Hematopoietic multipotent progenitor cell treated with erythropoietin and hydrocortisone succinate and interleukin-3 and kit ligand, for 8 days (in vitro differentiated cells): ENCODE data around the gene RAB5B.
A peak's percentile ranks its signal among the peaks of the same experiment; 100 is the strongest.

ENCODE experiments used
- DNase-seq: peaks from one replicate; pipeline ENCODE4 v3.0.0-alpha.2; 2015

The RAB5B gene, protein sequence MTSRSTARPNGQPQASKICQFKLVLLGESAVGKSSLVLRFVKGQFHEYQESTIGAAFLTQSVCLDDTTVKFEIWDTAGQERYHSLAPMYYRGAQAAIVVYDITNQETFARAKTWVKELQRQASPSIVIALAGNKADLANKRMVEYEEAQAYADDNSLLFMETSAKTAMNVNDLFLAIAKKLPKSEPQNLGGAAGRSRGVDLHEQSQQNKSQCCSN

DNA sequence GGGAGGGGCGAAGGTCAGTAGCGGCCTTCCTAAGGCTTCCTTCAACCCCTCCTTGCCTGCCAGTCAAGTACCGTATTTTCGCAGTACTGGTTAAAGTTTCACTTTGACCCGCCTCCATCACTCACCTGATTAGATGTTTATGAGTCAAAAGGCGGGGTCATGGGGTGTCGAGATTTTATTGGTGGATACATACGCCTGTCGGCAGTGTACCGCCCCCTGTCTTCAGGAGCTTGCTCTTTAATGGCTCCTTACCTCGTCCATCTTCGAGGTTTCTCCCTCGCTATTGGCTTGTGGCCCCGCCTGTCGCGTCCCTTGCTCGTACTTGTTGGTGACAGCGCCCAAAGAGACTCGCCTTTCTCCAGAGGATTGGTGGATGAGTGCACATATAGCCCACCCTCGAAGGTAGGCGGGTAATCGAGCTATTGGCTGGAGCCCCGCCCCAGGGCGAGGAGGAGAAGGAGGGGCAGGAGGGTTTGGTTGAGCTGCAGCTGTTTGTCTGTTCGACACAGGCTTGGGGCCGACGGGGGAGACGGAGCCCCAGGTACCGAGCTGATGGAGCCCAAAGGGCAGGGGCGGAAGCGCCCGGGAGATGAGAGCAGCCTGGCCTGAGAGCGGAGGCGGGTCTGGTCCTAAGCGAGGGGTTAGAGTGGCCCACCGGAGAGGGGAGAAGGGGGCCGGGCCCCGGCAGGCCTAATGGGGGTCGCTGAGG, at the start of gene RAB5B:
TSS of gene RAB5B (plus strand) at position 480 of the 709 bp plus-strand sequence. CDS start 12,883 bp downstream, outside the sequence.
- DNase-seq: peak; percentile 100

DNA sequence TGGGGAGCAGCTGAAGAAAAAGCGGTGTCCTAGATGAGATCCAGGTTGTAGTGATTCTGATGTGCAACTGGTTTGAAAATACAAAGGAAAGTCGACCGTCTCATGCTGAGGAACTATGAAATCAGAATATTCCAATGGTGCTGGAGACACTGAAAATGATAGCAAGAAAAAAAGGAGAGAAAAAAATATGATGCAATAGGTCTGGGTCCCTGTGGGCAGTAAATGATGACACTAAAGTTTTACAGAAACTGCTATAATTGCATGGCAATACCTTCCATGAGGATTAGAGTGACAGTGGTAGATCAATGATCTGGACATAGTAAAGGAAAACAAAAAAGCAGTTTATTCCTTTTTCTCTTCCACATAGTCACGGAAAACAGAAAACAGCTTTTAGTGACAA, 48.5 kb upstream of the RAB5B start:
- no peak for DNase-seq

DNA sequence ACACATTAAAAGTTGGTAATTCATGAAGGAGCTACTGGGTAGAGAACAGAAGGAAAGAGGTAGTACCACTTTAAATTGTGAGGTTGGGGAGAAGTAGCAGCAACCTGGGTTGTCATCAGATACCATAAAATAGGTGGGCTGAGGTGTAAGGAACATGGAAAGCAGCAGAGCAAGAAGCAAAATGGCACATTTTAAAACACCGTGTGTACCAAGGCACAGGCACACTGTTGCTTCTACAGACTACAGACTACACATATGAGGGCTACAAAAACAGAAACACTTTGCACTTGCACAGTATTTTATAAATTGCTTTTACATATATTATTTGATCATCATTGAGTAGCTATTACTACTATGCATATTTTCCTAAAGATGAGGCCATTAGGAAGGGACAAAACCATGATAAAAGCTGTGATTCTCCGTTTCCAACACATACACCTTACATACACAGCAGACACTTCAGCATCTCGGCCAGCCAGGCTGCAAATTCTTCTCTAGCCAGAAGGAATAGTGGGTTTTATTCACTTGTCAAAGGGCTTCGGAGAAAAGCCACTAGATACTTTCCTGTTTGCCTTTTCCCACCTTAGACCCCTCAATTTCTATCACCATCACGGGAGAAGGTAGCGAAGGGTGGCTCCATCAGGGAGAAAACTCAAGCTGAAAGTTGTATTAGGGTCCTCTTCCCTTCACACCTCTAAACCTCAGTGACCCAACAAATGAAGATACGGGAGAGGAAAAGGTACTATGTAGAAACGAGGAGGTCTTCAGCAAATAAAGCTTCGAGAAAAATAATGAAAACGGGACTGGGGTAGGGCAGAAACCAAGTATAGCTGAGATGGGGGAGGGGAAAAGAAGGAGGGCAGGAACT, 47.8 kb upstream of the RAB5B start:
- no peak for DNase-seq

DNA sequence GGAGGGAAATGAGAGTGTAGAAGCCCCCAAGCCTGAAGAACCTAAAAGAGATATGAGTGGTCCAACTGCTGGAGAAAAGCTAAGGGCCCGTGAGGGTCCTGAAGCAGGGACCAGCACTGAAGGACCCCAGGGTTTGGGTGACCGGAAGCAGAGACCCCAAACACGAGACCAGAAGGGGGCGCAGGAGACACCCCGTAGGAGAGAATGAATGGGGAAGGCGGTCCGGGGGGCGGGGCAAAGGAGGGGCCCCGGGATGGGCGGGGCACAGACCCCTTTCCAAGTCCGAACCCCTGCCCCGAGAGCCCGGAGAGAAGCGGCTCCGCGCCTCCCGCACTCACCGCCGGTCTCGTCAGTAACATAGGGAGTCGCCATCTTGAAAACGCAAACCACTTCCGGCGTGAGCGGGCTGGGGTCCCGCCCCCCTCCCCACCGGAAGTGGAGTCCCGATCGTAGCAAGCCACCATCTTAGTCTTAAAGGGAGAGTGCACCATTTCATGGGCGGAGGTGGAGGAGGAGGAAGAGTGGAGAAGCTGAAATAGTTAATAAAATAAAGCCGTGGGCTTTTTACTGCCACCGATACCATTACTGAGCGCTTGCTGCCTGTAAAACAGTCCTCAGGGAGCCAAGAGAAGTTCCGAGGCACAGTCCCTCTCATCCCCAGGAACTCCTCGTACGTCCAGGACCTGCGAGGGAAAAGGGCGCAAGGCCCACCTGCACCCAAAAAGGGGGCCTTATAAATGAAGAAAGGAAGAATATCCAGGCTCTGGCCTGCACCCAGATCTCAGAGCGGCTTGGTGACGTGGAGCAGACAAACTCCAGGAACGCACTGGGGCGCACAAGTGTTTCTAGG, 46.9 kb upstream of the RAB5B start:
- DNase-seq: peak; percentile 95

DNA sequence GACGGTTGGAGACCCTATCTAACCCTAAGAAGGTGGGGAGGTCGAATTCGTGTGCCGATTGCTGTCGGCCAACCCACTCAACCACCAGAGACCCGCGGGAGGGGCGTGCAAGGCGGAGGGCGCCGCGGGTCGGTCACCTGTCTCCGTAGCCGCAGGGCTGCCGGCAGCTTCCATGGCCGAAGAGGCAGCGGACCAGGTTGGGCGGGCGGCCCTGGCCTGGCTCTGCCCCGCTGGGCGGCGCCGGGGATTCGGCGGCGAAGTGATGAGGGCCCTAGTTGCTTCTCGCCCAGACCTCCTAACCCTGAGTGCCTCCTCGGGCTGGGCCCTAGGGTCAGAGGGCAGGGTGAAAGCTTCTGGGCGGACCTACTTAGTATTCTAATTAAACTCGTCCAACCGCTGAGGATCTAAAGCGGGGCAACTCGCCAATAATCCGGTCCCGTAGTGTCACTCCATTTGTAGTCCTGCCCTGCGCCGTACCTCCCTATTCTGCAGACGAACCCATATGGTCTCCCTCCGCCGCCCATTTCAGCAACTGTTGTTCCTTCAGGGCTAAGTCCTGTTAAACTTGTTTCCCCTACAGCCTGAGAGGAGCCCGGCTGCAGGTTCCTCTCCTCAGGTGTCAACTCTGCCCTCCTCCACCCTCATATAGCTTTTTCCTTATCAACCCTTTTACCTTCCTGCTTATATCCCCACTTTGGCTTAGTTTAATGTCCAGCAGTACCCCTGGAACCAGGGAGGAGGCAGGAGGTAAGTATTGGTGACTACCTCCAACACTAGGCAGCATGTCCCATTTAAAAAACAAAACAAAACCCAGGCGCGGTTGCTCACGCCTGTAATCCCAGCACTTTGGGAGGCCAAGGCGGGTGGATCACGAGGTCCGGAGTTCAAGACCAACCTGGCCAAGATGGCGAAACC, 46.0 kb upstream of the RAB5B start, which contains the start of gene PYM1:
TSS of gene PYM1 (minus strand) at position 307 of the 915 bp plus-strand sequence. CDS start at position 174, 133 bp downstream.
- peak; percentile 98 for DNase-seq

DNA sequence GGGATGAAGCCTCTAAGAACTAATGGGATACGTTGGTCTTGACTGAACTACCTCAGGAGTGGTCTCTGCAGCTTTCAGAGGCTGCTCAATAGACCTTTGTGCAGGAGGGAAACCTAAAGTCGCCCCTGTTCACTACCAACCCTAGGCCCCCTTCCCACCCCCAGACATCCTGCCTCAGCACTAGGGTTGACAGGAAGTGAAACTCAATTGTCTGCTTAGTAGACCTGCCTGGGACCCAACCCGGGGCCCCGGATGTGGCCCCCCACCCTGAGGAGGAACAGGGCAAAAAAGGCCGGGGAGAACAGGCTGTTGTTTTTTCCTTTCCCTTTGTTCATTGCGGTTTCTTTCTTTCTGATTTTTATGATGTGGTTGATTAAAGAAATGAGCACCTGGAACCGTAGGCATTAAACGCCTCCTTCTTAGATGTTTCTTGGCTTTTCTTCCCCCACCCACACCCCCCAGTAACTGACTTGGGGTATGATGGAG, 44.5 kb upstream of the RAB5B start:
- no peak for DNase-seq

DNA sequence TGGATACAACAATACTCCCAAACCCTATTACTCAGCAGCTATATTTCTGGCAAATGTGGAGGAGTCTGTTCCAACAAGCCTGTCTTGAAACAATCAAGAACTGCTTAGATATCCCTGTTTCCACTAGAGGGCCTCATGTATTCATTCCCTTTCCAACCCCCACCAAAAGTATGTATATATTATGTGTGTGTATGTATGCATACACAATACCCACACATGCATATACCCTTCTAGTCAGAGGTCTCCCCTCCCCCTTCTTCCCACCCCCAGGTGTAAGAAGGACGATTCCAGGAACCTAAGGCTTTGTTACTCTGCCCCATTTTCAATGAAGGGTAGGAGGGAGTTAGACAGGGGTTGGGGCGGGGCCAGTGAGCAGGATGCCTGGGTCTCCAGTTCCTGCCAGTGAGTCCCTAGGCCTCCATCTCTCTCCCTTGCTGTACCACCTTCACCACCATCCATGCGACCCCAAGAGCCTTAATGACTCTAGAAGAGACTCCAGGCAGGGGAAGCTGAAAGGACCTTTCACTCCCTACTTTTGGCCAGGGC, 43.0 kb upstream of the RAB5B start, which contains the start of gene DGKA:
TSS of gene DGKA (plus strand) at position 392 of the 546 bp plus-strand sequence. CDS start 5,342 bp downstream, outside the sequence.
- peak; percentile 87 for DNase-seq

DNA sequence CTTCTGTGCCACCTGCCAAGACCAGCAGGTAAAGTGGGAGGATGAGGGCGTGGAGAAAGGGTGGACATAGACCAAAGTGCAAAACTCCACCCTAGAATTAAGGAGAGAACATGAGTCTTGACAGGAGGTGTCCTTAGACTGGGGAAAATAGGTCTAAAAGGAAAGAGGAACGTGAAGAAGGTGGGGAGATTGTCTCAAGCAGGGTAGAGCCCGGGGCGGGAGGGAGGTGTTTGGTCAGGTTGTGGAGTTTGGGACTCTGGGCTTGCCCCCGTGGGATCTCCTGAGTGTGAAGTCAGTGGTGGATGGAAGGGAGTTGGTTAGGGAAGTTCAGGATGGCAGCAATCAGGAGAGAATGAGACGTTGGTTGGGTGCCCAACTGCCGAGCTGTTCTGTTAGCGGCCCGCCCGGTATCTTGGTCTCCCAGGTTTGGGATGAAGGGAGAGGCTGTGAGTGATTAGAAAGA, 42.5 kb upstream of the RAB5B start:
- DNase-seq: peak; percentile 65

DNA sequence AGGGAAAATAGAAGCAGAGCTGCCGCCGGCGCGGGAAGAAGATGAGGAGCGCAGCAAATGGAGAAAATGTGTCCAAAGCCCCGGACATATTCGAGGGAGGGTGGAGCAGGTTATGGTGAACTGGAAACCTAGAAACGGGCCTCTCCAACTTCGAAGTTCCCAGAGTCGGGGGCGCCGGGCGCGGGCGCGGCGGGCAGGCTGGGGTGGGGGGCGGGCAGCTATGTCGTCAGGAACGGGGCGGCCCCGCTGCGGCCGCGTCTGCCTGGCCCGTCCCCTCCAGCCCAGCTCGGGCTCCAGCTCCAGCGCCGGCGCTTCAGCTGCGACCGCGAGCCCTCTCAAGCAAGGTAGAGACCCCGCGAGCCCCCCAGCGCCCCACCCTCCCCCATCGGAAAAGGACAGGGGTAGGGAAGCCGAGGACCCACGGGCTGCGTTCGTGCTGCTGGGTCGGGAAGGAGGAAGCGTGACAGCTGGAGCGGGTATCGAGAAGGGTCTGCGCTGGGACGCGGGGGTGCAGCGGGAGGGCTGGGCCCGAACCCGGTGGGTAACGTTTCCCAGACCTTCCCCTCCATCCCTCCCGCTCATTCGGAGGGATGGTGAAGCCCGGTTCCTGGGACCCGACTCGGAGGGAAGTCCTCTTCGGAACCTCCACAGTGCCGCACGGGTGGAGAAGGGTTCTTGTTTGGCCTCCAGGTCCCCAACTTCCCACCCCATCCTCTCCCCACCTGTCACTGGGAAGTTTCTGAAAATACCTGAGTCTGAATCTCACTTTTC, 41.9 kb upstream of the RAB5B start:
- DNase-seq: no peak

DNA sequence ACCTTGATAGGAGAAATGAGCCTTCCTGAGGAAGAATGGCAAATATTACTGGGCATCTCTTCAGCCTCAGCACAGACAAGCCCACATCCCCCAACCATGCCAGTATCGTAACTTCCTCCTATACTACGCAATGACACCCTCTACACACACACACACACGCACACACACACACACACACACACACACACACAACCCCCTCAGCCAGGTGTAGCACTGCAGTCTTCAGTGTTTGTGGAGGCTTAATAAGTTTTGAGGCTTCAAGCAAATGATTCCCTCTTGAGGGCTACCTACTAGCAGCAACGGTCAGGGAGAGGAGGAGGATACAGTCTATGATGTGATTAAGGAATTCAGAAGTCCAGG, 41.3 kb upstream of the RAB5B start:
- peak; percentile 19 for DNase-seq

DNA sequence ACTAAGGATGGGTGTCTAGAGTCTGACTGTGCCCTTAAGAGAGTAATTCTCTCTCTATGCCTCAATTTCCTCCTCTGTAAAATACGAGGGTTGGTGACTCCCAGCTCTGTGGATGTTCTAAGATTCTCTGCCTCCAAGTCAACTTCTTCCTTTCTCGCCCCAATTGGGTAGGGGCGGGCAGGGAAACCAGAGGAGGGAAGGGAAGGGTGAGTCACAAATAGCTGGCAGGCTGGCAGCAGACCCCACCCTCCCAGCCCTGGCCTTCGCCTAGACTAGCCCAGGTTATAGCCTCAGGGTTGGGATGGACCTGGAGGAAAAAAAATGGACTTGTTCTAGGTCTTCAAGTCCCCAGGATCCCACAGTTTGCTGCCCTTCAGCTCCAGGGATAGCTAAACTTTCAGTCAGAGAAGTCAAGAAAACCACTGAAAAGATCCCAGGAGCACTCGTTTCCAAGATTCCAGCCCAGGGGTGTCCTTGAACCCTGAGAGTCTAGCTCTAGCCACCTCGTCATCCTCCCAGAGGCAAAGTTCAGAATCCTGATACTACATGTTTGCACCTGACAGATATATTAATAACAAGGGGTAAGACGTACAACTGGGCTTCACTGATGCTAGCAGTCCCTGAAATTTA, 40.6 kb upstream of the RAB5B start:
- DNase-seq: peak; percentile 53

DNA sequence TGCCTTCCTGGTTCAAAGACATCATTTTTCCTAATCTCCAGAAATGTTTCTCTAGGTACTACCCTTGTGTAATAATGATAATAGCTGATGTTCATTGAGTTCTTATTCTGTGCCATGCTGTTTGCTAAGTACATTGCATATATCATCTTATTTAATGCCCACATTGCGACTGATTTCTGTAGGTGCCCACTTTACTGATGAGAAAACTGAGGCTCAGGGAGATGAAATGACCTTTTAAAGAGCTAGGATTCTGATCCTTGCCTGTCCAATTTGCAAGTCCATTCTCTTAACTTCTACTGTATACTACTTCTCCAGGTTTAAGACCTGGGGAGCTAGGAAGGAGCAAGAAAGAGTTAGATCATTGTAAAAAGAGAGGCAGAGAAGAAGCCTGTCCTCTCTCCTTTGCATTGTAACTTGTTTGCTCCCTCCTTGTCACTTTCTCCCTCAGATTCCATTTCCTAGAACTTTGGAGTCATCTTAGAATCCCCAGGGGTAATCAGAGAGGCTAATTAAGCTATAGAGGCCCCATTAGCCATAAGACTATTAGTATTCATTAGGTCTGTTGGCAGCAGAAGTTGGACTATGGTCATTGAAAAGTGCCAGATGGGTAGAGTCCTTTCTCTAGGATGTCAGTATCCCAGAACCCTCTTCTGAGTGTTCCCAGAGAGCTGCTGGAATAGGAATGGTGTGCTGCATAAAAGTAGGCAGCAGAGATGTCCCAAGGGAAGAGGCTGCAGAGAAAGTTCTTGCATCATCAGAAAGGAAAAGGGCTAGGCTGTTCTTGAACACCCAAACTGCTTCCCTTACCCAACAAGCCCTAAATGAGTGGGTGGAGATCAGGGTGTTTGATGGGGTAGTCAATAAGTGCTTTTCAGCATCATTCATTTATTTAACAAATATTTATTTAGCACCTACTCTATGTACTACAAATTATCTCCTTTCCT, 39.8 kb upstream of the RAB5B start:
- no peak for DNase-seq

DNA sequence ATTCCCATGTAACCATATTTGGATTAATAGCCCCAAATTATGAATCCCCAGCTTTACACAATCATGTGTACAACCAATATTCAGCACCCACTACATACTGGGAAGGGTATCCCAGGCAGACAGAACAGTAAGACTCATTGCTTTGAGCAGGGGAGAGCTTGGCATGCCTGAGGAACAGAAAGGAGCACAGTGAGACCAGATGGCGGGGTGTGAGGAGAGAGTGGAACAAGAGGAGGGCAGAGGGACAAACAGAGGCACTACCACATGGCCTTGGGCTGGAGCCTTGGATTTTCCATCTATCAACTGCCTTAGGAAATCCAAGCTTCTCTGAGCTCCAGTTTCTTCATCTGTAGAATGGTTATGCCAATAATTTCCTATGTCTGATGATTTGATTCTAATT, 39.1 kb upstream of the RAB5B start:
- no peak for DNase-seq

DNA sequence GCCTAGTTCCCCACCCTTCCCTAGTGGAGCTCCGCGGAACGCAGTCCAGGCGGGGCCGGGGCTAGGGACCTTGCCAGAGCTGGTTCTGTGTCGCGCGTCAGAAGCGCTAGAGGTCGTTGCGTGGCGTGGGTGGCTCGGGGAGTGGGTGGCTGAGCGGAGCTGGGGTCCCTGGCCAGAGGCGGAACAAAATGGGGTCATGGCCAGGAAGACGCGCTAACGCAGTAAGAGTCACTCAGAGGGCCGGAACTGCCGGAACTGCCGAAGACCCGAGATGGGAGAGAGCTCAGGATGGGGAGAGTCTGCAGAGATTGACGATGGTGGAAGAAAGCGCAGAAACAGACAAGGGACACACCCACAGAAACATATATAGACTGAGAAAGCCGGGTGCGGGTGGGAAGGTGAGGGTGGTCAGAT, 38.1 kb upstream of the RAB5B start:
- no peak for DNase-seq

DNA sequence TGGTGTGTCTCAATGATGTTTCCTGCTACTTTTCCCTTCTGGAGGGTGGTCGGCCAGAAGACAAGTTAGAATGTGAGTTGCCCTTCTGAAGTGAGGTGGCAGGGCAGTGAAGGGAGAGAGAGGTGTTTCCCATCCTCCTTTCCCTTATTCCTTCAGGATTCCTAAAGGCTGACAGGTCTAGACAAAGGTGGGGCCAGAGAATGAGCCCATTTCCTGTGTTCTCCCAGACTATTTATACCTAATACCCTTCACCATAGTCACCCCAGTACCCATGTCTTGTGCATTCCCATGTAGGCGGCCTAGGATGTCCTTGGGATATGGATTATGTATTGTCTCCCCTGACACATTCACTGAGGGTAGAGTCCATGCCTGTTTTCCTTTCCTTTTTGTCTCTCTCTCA, 35.9 kb upstream of the RAB5B start:
- DNase-seq: no peak

DNA sequence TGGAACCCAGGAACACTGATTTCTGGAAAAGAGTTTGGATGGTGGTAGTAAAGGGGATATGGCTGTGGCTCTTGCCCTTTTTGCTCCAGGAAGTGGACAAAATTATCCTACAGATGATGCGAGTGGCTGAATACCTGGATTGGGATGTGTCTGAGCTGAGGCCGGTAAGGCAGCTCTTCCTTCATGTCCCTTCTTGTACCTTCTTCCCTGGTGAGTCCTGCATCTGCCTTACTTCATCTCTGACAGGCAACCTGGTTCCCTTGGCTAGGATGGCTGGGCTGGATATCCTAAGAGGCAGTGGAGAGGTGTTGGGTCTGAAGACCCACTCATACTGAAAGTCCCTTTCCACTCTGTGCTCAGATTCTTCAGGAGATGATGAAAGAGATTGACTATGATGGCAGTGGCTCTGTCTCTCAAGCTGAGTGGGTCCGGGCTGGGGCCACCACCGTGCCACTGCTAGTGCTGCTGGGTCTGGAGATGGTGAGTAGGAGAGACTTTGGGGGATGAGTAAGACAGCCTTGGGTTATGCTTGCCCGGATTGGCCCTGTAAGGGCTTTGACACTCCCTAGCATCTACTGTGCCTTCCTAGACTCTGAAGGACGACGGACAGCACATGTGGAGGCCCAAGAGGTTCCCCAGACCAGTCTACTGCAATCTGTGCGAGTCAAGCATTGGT, 34.9 kb upstream of the RAB5B start:
- no peak for DNase-seq

DNA sequence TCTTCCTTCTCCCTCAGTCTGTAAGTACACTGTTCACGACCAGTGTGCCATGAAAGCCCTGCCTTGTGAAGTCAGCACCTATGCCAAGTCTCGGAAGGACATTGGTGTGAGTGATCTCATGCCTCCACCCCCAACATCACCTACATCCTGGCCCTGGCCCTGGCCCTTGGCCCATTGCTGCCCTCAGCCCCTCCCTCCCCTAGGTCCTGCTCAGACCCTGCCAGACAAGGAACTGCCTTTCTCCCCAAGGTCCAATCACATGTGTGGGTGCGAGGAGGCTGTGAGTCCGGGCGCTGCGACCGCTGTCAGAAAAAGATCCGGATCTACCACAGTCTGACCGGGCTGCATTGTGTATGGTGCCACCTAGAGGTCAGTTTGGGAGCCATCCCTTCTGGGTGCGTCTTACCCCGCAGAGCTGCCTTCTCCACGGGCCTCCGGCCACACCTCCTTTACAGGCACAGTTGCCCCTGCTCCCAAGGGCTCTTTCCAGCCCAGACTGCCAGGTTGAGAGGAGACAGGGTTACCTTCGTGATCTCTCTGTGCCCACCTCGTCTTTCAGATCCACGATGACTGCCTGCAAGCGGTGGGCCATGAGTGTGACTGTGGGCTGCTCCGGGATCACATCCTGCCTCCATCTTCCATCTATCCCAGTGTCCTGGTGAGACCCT, 33.7 kb upstream of the RAB5B start:
- DNase-seq: peak; percentile 88
